ENCODE measurements around the gene CAMK1D.

DNA sequence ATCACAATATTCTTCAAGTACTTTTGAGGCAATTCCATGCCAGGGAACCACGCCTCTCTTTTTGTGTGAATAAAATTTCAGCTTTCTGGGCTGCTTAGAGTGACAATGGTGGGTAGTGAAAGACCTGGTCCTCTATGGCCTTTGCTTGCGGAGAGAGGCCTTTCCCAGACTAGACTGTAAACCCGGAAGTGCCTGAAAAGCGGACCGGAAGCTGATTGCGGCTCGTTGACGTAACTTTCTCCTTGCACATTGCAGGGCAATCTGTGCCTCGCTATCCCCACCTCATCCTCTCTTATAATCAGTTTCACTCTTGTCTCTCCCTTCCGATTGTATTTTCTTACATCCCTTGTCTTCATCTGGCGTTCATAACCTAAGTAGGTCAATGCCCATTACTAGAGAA, 310.4 kb downstream of the CAMK1D start:
- TF ChIP-seq TEAD4 (IDR thresholded peaks at IDR 0.05; ENCODE audit: borderline replicate concordance, insufficient read depth) = no peak
- TF ChIP-seq TAF1 (IDR thresholded peaks at IDR 0.05; ENCODE audit: borderline replicate concordance, low read depth, low read length) = no peak
- no peak for TF ChIP-seq IRF3 (IDR thresholded peaks at IDR 0.05; ENCODE audit: low read depth, low read length)
- TF ChIP-seq, protein P1, sequence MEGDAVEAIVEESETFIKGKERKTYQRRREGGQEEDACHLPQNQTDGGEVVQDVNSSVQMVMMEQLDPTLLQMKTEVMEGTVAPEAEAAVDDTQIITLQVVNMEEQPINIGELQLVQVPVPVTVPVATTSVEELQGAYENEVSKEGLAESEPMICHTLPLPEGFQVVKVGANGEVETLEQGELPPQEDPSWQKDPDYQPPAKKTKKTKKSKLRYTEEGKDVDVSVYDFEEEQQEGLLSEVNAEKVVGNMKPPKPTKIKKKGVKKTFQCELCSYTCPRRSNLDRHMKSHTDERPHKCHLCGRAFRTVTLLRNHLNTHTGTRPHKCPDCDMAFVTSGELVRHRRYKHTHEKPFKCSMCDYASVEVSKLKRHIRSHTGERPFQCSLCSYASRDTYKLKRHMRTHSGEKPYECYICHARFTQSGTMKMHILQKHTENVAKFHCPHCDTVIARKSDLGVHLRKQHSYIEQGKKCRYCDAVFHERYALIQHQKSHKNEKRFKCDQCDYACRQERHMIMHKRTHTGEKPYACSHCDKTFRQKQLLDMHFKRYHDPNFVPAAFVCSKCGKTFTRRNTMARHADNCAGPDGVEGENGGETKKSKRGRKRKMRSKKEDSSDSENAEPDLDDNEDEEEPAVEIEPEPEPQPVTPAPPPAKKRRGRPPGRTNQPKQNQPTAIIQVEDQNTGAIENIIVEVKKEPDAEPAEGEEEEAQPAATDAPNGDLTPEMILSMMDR (IDR thresholded peaks at IDR 0.05) = no peak
- TF ChIP-seq MXI1 (IDR thresholded peaks at IDR 0.05; ENCODE audit: low read depth, low read length) = no peak

All from SK-N-SH (cell line).